Ectodermal cell (in vitro differentiated cells): ENCODE measurements around the gene TRAPPC3L. TPM values are rescaled to one million over a fixed set of nuclear protein-coding genes. Genes with fewer than 3 reads are reported as not detected.
A peak's percentile ranks its signal among the peaks of the same experiment; 100 is the strongest.

ENCODE experiments used
- H3K27ac ChIP-seq: 2 replicates; pipeline ENCODE4 v1.7.0; 2013; ENCODE audit warnings: mild to moderate bottlenecking, low read depth, low read length; ENCODE audit not compliant: insufficient read depth, poor library complexity, severe bottlenecking
- H3K27me3 ChIP-seq: 2 replicates; pipeline ENCODE4 v1.7.0; 2013; ENCODE audit warnings: mild to moderate bottlenecking, low read length; ENCODE audit not compliant: insufficient read depth, control insufficient read depth, poor library complexity, severe bottlenecking
- H3K36me3 ChIP-seq: one replicate; pipeline ENCODE4 v1.7.0; 2013; ENCODE audit warnings: low read length; ENCODE audit not compliant: control insufficient read depth, insufficient read depth
- H3K4me1 ChIP-seq: one replicate; pipeline ENCODE4 v1.7.0; 2013; ENCODE audit warnings: low read length; ENCODE audit not compliant: control insufficient read depth, insufficient read depth
- H3K4me3 ChIP-seq: 2 replicates; pipeline ENCODE4 v1.7.0; 2013; ENCODE audit warnings: low read depth, low read length, control low read depth; ENCODE audit not compliant: insufficient read depth
- H3K9me3 ChIP-seq: 2 replicates; pipeline ENCODE4 v1.7.0; 2013; ENCODE audit warnings: mild to moderate bottlenecking, low read length, moderate library complexity; ENCODE audit not compliant: control insufficient read depth
- WGBS, 2 experiments: methylation state at CpG; one replicate each; pipeline ENCODE4 v1.1.7; 2013; ENCODE audit warnings: missing lambda C conversion rate in 2 of 2; 5-methylcytosine and 5-hydroxymethylcytosine counted together
- polyA plus RNA-seq, 4 experiments: library from polyadenylated mRNA; stranded (reverse); fragments of 50-300 nt; gene quantifications; one replicate each; pipeline ENCODE4 v1.2.3, GENCODE V29; 2013

Gene TRAPPC3L
- polyA plus RNA-seq (2013, experiment 1 of 4), result not detected
- not detected for polyA plus RNA-seq (2013, experiment 2 of 4)
- polyA plus RNA-seq (2013, experiment 3 of 4), result not detected
- not detected for polyA plus RNA-seq (2013, experiment 4 of 4)

GRCh38 chr6:116545651-116546050, at the start of gene TRAPPC3L:
TSS of gene TRAPPC3L (minus strand) at chr6:116545684. CDS start at chr6:116545514, 170 bp downstream.
- H3K4me3 ChIP-seq, result no peak within 1 kb of the TSS
- H3K9me3 ChIP-seq, result no peaks in the 10 kb centered on the region
- no peaks in the 10 kb centered on the region for H3K36me3 ChIP-seq
- no peaks in the 10 kb centered on the region for H3K4me1 ChIP-seq
- H3K27me3 ChIP-seq, result no peaks in the 10 kb centered on the region
- H3K27ac ChIP-seq, result no peak within 1 kb of the TSS
- 90 to 93% methylated on average over 3 to 4 of the region's 4 CpGs for whole genome bisulfite sequencing, 2 experiments

- peaks cover 14% of the 10 kb centered on the region for H3K36me3 ChIP-seq
- no peak overlapping the region for H3K27ac ChIP-seq
- no peak overlapping the region for H3K4me3 ChIP-seq
- H3K4me1 ChIP-seq, result no peaks in the 10 kb centered on the region
- H3K27me3 ChIP-seq, result no peaks in the 10 kb centered on the region
- no peaks in the 10 kb centered on the region for H3K9me3 ChIP-seq
- 90 to 98% methylated on average over 2 to 3 of the region's 3 CpGs for WGBS, 2 experiments
Observed at GRCh38 chr6:116595247-116595646, 49.8 kb upstream of the TRAPPC3L start.

DNA sequence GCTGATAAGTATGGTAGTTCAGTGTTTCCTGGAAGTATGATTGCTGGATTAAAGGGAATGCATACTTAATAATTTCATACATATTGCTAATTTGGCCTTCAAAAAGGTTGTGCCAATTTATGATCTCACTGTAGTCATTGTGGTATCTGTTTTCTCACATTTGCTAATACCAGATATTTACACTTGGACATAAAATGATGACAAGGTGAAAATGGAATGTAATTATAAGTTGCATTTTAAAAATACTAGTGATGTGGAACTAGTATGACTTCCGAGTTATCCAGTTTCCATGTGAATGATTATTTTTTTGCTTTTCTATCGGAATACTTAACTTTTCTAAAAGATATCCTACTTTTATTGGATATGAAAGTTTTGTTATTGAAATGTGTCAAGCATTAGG, 41.3 kb upstream of the TRAPPC3L start:
- no peak overlapping the region for H3K4me3 ChIP-seq
- H3K27ac ChIP-seq, result no peak overlapping the region
- no peaks in the 10 kb centered on the region for H3K4me1 ChIP-seq
- WGBS, 2 experiments, result 86 to 96% methylated on average over 1 to 2 of the region's 2 CpGs
- no peaks in the 10 kb centered on the region for H3K9me3 ChIP-seq
- peaks cover 7% of the 10 kb centered on the region for H3K36me3 ChIP-seq
- H3K27me3 ChIP-seq, result no peaks in the 10 kb centered on the region

- Histone ChIP-seq H3K27me3 (no peaks in the 10 kb centered on the region), H3K9me3 (no peaks in the 10 kb centered on the region), H3K4me3 (no peak overlapping the region), H3K4me1 (no peaks in the 10 kb centered on the region), H3K27ac (no peak overlapping the region), H3K36me3 (peaks cover 4% of the 10 kb centered on the region)
Observed at GRCh38 chr6:116586276-116586675, 40.8 kb upstream of the TRAPPC3L start.

DNA sequence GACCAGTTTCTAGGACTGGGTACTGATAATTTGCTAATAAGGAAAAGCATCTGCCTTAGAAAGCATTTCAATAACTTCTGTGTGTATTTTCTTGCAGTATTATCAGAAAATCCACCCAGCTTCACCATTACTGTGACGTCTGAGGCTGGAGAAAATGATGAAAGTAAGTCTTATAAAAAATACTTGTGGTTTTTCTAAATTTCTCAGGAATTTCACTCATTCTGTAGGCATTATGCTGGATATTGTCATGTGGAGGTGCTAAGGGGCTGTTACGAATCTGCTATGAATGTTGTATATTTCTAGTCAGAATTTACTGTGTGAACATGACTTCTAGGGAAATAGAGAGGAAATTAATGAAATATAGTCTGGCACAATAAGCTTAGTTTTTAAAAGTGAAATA, 34.7 kb upstream of the TRAPPC3L start:
- Histone ChIP-seq H3K9me3 (no peaks in the 10 kb centered on the region), H3K36me3 (no peaks in the 10 kb centered on the region), H3K27ac (no peak overlapping the region)

GRCh38 chr6:116579143-116579542, 33.7 kb upstream of the TRAPPC3L start:
- no peaks in the 10 kb centered on the region for H3K4me1 ChIP-seq
- no peaks in the 10 kb centered on the region for H3K9me3 ChIP-seq
- no peaks in the 10 kb centered on the region for H3K36me3 ChIP-seq
- no peak overlapping the region for H3K27ac ChIP-seq
- WGBS, 2 experiments, result 73 to 94% methylated on average over 1 of the region's 1 CpG
- no peak overlapping the region for H3K4me3 ChIP-seq
- H3K27me3 ChIP-seq, result no peaks in the 10 kb centered on the region

More for the DNA sequence above, 34.7 kb upstream of the TRAPPC3L start:
- WGBS, 2 experiments, result 84 to 94% methylated on average over 1 to 2 of the region's 2 CpGs
- H3K4me3 ChIP-seq, result no peak overlapping the region
- no peaks in the 10 kb centered on the region for H3K4me1 ChIP-seq
- H3K27me3 ChIP-seq, result no peaks in the 10 kb centered on the region

- Histone ChIP-seq H3K4me1 (no peaks in the 10 kb centered on the region), H3K27me3 (no peaks in the 10 kb centered on the region), H3K9me3 (no peaks in the 10 kb centered on the region), H3K4me3 (no peak overlapping the region), H3K36me3 (no peaks in the 10 kb centered on the region), H3K27ac (no peak overlapping the region)
Observed at GRCh38 chr6:116578335-116578734, 32.9 kb upstream of the TRAPPC3L start.

DNA sequence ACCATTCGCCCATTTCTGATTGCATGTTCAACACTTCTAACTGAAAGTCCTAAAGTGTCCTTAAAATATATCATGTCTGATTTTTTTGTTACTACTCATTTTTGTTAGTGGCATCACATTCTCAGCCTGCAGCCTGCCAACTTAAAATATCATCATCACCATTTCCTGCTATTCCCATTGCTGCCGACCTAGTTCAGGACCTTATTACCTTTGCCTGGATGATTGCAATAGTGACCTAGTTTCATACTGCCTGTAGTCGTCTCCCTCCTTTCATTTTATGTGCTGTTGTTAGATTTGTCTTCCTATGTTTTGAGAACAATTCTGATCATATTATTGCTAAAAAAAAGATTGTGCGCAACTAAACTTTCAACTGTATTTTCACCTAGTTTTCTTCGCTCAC, 32.0 kb upstream of the TRAPPC3L start:
- H3K9me3 ChIP-seq, result no peaks in the 10 kb centered on the region
- H3K27ac ChIP-seq, result no peak overlapping the region
- no peaks in the 10 kb centered on the region for H3K27me3 ChIP-seq
- no peaks in the 10 kb centered on the region for H3K36me3 ChIP-seq
- no peaks in the 10 kb centered on the region for H3K4me1 ChIP-seq
- 96 to 98% methylated on average over 4 to 5 of the region's 5 CpGs for WGBS, 2 experiments
- H3K4me3 ChIP-seq, result no peak overlapping the region

DNA sequence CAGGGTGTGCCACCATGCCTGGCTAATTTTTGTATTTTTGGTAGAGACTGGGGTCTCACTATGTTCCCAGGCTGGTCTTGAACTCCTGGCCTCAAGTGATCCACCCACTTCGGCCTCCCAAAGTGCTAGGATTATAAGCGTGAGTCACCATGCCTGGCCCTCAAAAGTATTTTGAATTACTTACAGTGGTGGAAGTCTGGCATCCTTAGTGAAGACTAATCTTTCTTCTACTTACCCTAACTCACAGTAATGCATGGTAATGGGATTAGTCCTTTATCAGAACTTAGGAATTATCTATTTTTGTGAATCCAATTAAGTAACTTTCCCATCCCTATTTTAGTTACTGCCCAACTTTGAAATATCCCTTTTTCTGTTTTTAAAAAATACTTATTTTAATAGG, 29.7 kb upstream of the TRAPPC3L start:
- Histone ChIP-seq H3K4me3 (no peak overlapping the region), H3K4me1 (peaks cover 2% of the 10 kb centered on the region), H3K36me3 (no peaks in the 10 kb centered on the region), H3K9me3 (no peaks in the 10 kb centered on the region), H3K27ac (no peak overlapping the region), H3K27me3 (no peaks in the 10 kb centered on the region)
- WGBS, 2 experiments, result 94% methylated on average over 2 of the region's 2 CpGs

DNA sequence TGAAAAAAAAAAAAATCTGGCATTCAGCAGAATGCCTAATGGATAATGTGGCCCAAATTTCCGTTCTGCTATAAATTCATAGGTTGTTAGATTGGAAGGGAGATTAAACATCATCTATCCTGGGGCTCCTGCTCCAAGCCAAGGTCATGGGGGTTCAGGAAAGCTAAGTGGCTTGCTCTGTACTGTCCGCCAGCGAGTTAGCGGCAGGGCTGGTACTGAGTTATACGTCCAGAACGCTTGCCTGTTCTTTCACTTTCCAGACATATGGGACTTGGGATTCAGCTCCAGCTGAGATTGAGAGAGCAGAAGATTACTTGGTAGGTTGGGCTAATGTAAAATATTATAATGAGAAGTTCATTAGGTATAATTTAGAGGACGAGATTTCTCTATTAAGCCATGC, 26.7 kb upstream of the TRAPPC3L start:
- Histone ChIP-seq H3K9me3 (no peaks in the 10 kb centered on the region), H3K27ac (no peak overlapping the region)
- 3 to 4% methylated on average over 6 of the region's 7 CpGs for WGBS, 2 experiments

DNA sequence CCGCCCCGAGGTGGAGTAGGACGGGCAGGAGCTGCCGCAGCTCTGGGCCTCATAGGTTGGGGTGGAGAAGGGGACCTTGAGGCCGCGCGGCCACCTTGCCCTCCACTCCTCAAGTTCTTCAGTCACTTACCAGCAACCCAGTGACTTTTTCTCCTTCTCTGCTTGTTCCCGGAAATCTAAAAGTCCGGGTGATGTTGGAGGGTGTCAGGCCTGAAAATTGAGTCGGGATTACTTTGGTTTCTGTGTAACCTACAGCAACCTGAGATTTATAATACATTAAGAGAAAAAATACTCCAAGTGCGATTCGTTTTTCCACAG, 26.2 kb upstream of the TRAPPC3L start:
- WGBS, 2 experiments, result 0 to 1% methylated on average over 9 to 12 of the region's 12 CpGs
- H3K36me3 ChIP-seq, result no peaks in the 10 kb centered on the region
- peak overlapping the region; percentile 71 for H3K27ac ChIP-seq
- H3K4me3 ChIP-seq, result peak overlapping the region; percentile 91
- H3K4me1 ChIP-seq, result peaks cover 6% of the 10 kb centered on the region
- no peaks in the 10 kb centered on the region for H3K9me3 ChIP-seq
- peaks cover 7% of the 10 kb centered on the region for H3K27me3 ChIP-seq

More for the DNA sequence above, 26.7 kb upstream of the TRAPPC3L start:
- H3K36me3 ChIP-seq, result no peaks in the 10 kb centered on the region
- peaks cover 6% of the 10 kb centered on the region for H3K4me1 ChIP-seq
- H3K27me3 ChIP-seq, result peaks cover 2% of the 10 kb centered on the region
- peak overlapping the region; percentile 91 for H3K4me3 ChIP-seq
